SU-DHL-6 (cell line): Measurements from ENCODE around the gene SNCB.

Experiments
- H2AFZ ChIP-seq: fragments of 200-600 bp; sonication (generic); 2 replicates; pipeline ENCODE4 v1.6.1; 2014; ENCODE audit warnings: low read depth, mild to moderate bottlenecking, moderate library complexity, mixed read lengths, antibody characterized with exemption, low read length; ENCODE audit not compliant: severe bottlenecking
- H3F3A ChIP-seq: fragments of 200-600 bp; shearing (Covaris generic); 2 replicates; pipeline ENCODE4 v1.6.0; 2016; ENCODE audit warnings: antibody characterized with exemption, mild to moderate bottlenecking; ENCODE audit not compliant: insufficient read depth
- H3K27ac ChIP-seq: fragments of 200-600 bp; sonication (generic); 2 replicates; pipeline ENCODE4 v1.5.1; 2016; ENCODE audit warnings: low read depth, mild to moderate bottlenecking, low read length, moderate library complexity, mixed read lengths
- H3K27me3 ChIP-seq: fragments of 200-600 bp; sonication (generic), shearing (Covaris generic); 2 replicates; pipeline ENCODE4 v1.6.0; 2014; ENCODE audit warnings: mild to moderate bottlenecking, low read length
- H3K36me3 ChIP-seq: fragments of 200-600 bp; sonication (generic); 2 replicates; pipeline ENCODE4 v1.6.1; 2014; ENCODE audit warnings: mild to moderate bottlenecking, low read length, mixed read lengths
- H3K4me2 ChIP-seq: fragments of 300-600, 200-600 bp; shearing (Covaris generic), sonication (generic); 2 replicates; pipeline ENCODE4 v1.6.0; 2014; ENCODE audit warnings: low read length, low read depth, mild to moderate bottlenecking; ENCODE audit not compliant: poor library complexity, severe bottlenecking
- H3K4me3 ChIP-seq: fragments of 200-600 bp; sonication (generic); 2 replicates; pipeline ENCODE4 v1.5.1; 2014; ENCODE audit warnings: antibody characterized with exemption, low read length, mild to moderate bottlenecking, mixed read lengths; ENCODE audit not compliant: insufficient read depth, poor library complexity, severe bottlenecking
- H3K79me2 ChIP-seq: fragments of 200-600 bp; sonication (generic); 2 replicates; pipeline ENCODE4 v1.6.1; 2014; ENCODE audit warnings: mild to moderate bottlenecking, low read length, moderate library complexity; ENCODE audit not compliant: insufficient read depth
- H3K9ac ChIP-seq: fragments of 200-600 bp; sonication (generic); 2 replicates; pipeline ENCODE4 v1.7.0; 2014; ENCODE audit warnings: mild to moderate bottlenecking, low read length
- H3K9me2 ChIP-seq: fragments of 200-600 bp; sonication (generic); replicated peaks from 2 replicates; pipeline ENCODE4 v1.6.1; 2014; ENCODE audit warnings: low read length; ENCODE audit not compliant: insufficient read depth
- H3K9me3 ChIP-seq: fragments of 200-600 bp; sonication (generic); 2 replicates; pipeline ENCODE4 v1.6.1; 2014; ENCODE audit warnings: low read length, mixed read lengths; ENCODE audit not compliant: insufficient read depth
- H4K20me1 ChIP-seq: fragments of 200-600 bp; sonication (generic); 2 replicates; pipeline ENCODE4 v1.6.1; 2014; ENCODE audit warnings: low read depth, mild to moderate bottlenecking, antibody characterized with exemption, low read length, moderate library complexity, mixed read lengths
- CTCF ChIP-seq: fragments of 200-600 bp; sonication (generic); IDR thresholded peaks from one replicate; pipeline ENCODE4 v1.5.1; 2017; ENCODE audit warnings: antibody characterized with exemption, mild to moderate bottlenecking, low read length, moderate library complexity; ENCODE audit not compliant: insufficient read depth, poor library complexity, severe bottlenecking
- EZH2phosphoT487 ChIP-seq: fragments of 200-600 bp; sonication (generic), shearing (Covaris generic); conservative IDR thresholded peaks from 2 replicates; pipeline ENCODE4 v1.6.1; 2018; ENCODE audit warnings: mild to moderate bottlenecking, antibody characterized with exemption, low read length, moderate library complexity, mixed read lengths

Gene SNCB

GRCh38 chr5:176658817-176659511 lies 28.6 kb upstream of the SNCB start:
- Histone ChIP-seq H3K4me2 (no peak overlapping the region), H3F3A (no peaks in the 10 kb centered on the region), H2AFZ (no peak overlapping the region), H3K79me2 (no peaks in the 10 kb centered on the region), H3K9me2 (no peaks in the 10 kb centered on the region), H4K20me1 (no peaks in the 10 kb centered on the region), H3K36me3 (no peaks in the 10 kb centered on the region), H3K4me3 (no peak overlapping the region), H3K9ac (no peak overlapping the region), H3K27me3 (no peaks in the 10 kb centered on the region), H3K9me3 (no peaks in the 10 kb centered on the region), H3K27ac (no peak overlapping the region)
- TF ChIP-seq CTCF (no peak), EZH2phosphoT487 (no peak)

DNA sequence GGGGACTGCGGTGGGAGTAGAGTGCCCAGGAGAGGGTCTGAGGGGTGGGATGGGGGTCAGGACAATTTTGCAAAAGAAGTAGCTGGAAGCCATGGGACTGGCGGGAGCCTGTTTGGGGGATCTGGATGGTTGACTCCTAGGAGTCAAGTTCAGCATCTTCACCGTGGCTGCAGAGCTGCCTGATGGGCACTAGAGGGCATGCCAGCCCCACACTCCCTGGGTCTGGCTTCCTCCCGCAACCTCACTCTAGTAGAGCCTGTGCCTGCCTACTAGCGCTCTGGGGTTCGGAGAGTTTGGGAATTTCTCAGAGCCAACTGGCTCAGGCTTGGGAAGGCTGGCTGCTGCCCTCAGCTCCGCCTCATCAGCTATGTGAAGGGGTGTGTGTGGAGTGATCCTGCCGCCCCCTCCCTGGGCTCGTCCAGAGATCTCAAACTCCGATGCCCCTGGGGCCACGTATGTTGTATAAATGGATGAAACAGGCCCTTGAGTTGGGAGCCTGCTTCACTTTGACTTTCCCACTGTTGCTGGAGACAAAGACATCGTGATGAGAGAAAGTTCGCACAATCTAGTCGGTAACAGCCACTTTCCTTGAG lies 27.8 kb upstream of the SNCB start:
- no peaks in the 10 kb centered on the region for H3K9me3 ChIP-seq
- no peaks in the 10 kb centered on the region for H3K36me3 ChIP-seq
- no peaks in the 10 kb centered on the region for H3K9me2 ChIP-seq
- H3K79me2 ChIP-seq, result no peaks in the 10 kb centered on the region
- H3K4me2 ChIP-seq, result no peak overlapping the region
- no peaks in the 10 kb centered on the region for H3K27me3 ChIP-seq
- no peak for TF ChIP-seq EZH2phosphoT487
- peak; percentile 80 for TF ChIP-seq CTCF
- no peak overlapping the region for H3K4me3 ChIP-seq
- no peak overlapping the region for H2AFZ ChIP-seq
- H4K20me1 ChIP-seq, result no peaks in the 10 kb centered on the region
- H3K9ac ChIP-seq, result no peak overlapping the region
- H3F3A ChIP-seq, result no peaks in the 10 kb centered on the region
- H3K27ac ChIP-seq, result no peak overlapping the region

- H3K9ac ChIP-seq, result no peak overlapping the region
- H2AFZ ChIP-seq, result no peak overlapping the region
- H3K27me3 ChIP-seq, result no peaks in the 10 kb centered on the region
- H3K4me2 ChIP-seq, result no peak overlapping the region
- H3K4me3 ChIP-seq, result no peak overlapping the region
- TF ChIP-seq EZH2phosphoT487 (no peak), CTCF (no peak)
- H4K20me1 ChIP-seq, result no peaks in the 10 kb centered on the region
- H3K9me3 ChIP-seq, result no peaks in the 10 kb centered on the region
- H3K9me2 ChIP-seq, result no peaks in the 10 kb centered on the region
- H3K36me3 ChIP-seq, result no peaks in the 10 kb centered on the region
- no peaks in the 10 kb centered on the region for H3F3A ChIP-seq
- H3K79me2 ChIP-seq, result no peaks in the 10 kb centered on the region
- H3K27ac ChIP-seq, result no peak overlapping the region
Measured at GRCh38 chr5:176656467-176656990, 26.2 kb upstream of the SNCB start.
